K562 (cell line): ENCODE results near the gene BCL2L15. TPM values are rescaled to one million over a fixed set of nuclear protein-coding genes. Genes with fewer than 3 reads are reported as not detected.

Experiments
- ARID3A ChIP-seq: IDR thresholded peaks from 2 replicates; pipeline ENCODE4 v1.6.1; 2012; ENCODE audit warnings: low read depth, low read length, improper control_type of control experiment, borderline replicate concordance
- BDP1 ChIP-seq: IDR thresholded peaks from 3 replicates; pipeline ENCODE4 v1.6.1; 2011; ENCODE audit not compliant: insufficient read length, insufficient read depth
- BRCA1 ChIP-seq, 2 experiments: fragments of 450-650 bp in 1 of 2; sonication (generic) in 1 of 2; formaldehyde crosslinking in 1 of 2; IDR thresholded peaks; 2 replicates each; pipeline versions ENCODE4 v1.5.0 to v1.6.1; 2017 to 2020; ENCODE audit warnings: mild to moderate bottlenecking in 1 of 2, missing genetic modification reagents in 1 of 2
- CBFA2T3 ChIP-seq: fragments of 450-650 bp; IDR thresholded peaks from 2 replicates; pipeline ENCODE4 v1.6.1; 2017
- CHD2 ChIP-seq: IDR thresholded peaks from 2 replicates; pipeline ENCODE4 v1.6.1; 2011; ENCODE audit warnings: low read depth, low read length
- E2F8 ChIP-seq: fragments of 450-650 bp; IDR thresholded peaks from 2 replicates; pipeline ENCODE4 v1.7.1; 2018; ENCODE audit warnings: mild to moderate bottlenecking, low read depth; ENCODE audit not compliant: partially characterized antibody
- ERF ChIP-seq: fragments of 450-650 bp; formaldehyde crosslinking; IDR thresholded peaks from 2 replicates; pipeline ENCODE4 v1.4.0; 2020; ENCODE audit warnings: mild to moderate bottlenecking, mixed read lengths
- ESRRA ChIP-seq: fragments of 450-650 bp; IDR thresholded peaks from 2 replicates; pipeline ENCODE4 v1.6.1; 2014; ENCODE audit warnings: low read depth, mild to moderate bottlenecking, moderate library complexity, borderline replicate concordance
- ETS1 ChIP-seq: conservative IDR thresholded peaks from 2 replicates; pipeline ENCODE4 v1.6.1; 2011; ENCODE audit warnings: low read depth, mild to moderate bottlenecking, low read length; ENCODE audit not compliant: control insufficient read depth
- HLTF ChIP-seq: fragments of 450-650 bp; IDR thresholded peaks from 2 replicates; pipeline ENCODE4 v1.6.1; 2016
- HOXB6 ChIP-seq: fragments of 250-450 bp; sonication (Bioruptor Pico); IDR thresholded peaks from 2 replicates; pipeline ENCODE4 v1.5.1; 2022; ENCODE audit warnings: mild to moderate bottlenecking, borderline replicate concordance
- ILF3 ChIP-seq: fragments of 450-650 bp; IDR thresholded peaks from 2 replicates; pipeline ENCODE4 v1.6.1; 2018; ENCODE audit warnings: antibody characterized with exemption, mild to moderate bottlenecking, moderate library complexity, borderline replicate concordance
- MTA2 ChIP-seq: fragments of 450-650 bp; IDR thresholded peaks from 2 replicates; pipeline ENCODE4 v1.6.1; 2016; ENCODE audit warnings: low read depth
- NEUROD1 ChIP-seq: fragments of 150-350 bp; IDR thresholded peaks from 2 replicates; pipeline ENCODE4 v1.6.1; 2014; ENCODE audit warnings: borderline replicate concordance, low read length, low read depth; ENCODE audit not compliant: partially characterized antibody
- NFATC3 ChIP-seq: fragments of 450-650 bp; IDR thresholded peaks from 2 replicates; pipeline ENCODE4 v1.6.1; 2017; ENCODE audit warnings: mild to moderate bottlenecking
- PML ChIP-seq: IDR thresholded peaks from 2 replicates; pipeline ENCODE4 v1.6.1; 2012; ENCODE audit warnings: low read length, inconsistent platforms
- POLR2B ChIP-seq: fragments of 450-650 bp; IDR thresholded peaks from 2 replicates; pipeline ENCODE4 v1.6.1; 2018; ENCODE audit warnings: low read depth; ENCODE audit not compliant: partially characterized antibody
- RCOR1 ChIP-seq, 2 experiments: IDR thresholded peaks; 2 replicates each; pipeline ENCODE4 v1.6.1; 2012; ENCODE audit warnings: low read depth in 2 of 2, low read length in 2 of 2, borderline replicate concordance in 1 of 2, improper control_type of control experiment in 1 of 2
- SLC30A9 ChIP-seq: fragments of 250-450 bp; sonication (Bioruptor Pico); IDR thresholded peaks from 2 replicates; pipeline ENCODE4 v1.8.0; 2022; ENCODE audit warnings: mild to moderate bottlenecking, moderate library complexity
- SMAD1 ChIP-seq: fragments of 150-350 bp; IDR thresholded peaks from 2 replicates; pipeline ENCODE4 v1.6.1; 2014; ENCODE audit warnings: low read length, low read depth; ENCODE audit not compliant: partially characterized antibody
- TAF1 ChIP-seq: IDR thresholded peaks from 2 replicates; pipeline ENCODE4 v1.6.1; 2011; ENCODE audit warnings: mild to moderate bottlenecking, low read length, moderate library complexity; ENCODE audit not compliant: insufficient read depth, control insufficient read depth, severe bottlenecking; ENCODE audit errors: extremely low read depth
- ZBTB8A ChIP-seq: fragments of 450-650 bp; IDR thresholded peaks from 2 replicates; pipeline ENCODE4 v1.6.1; 2018; ENCODE audit warnings: mild to moderate bottlenecking, moderate library complexity; ENCODE audit not compliant: partially characterized antibody
- ZNF445 ChIP-seq: fragments of 250-450 bp; sonication (Bioruptor Pico); IDR thresholded peaks from 2 replicates; pipeline ENCODE4 v1.4.0; 2020; ENCODE audit warnings: low read depth, mild to moderate bottlenecking, moderate library complexity
- polyA plus RNA-seq, 8 experiments: library from polyadenylated mRNA; depleted of rRNA in 4 of 8; stranded (reverse) in 5 of 8; unstranded in 3 of 8; fragments of >200 nt; fragmentation: Nextera tagmentation in 2 of 8; fragmentation: Illumina TruSeq in 1 of 8; extraction: Ambion mirVana in 2 of 8; extraction: Trizol in 1 of 8; gene quantifications; 2 replicates each; pipeline versions ENCODE4 v1.2.1 to v1.2.3, GENCODE V29; 2011 to 2014; ENCODE audit warnings: inconsistent platforms in 1 of 8, missing spikeins in 1 of 8
- total RNA-seq, 7 experiments: library from RNA; depleted of rRNA in 6 of 7; stranded (reverse); fragments of >200 nt in 6 of 7; fragmentation: Illumina TruSeq in 2 of 7; extraction: Trizol in 2 of 7; gene quantifications; 2 replicates each; pipeline versions ENCODE4 v1.2.1 to v1.2.3, GENCODE V29; 2011 to 2021; ENCODE audit warnings: low replicate concordance in 1 of 7

BCL2L15 gene
- total and polyA plus RNA-seq, 9 of the 15 experiments (the other 6 are each of a cell fraction or from before 2014, with no cell fraction given), result 0.06 to 0.42 (median 0.28) TPM; not detected in 1

- TF ChIP-seq E2F8, result peak; percentile 75
- peak; percentile 97 for TF ChIP-seq HLTF
- TF ChIP-seq ZBTB8A, result no peak
- peak; percentile 94 for TF ChIP-seq SMAD1
- TF ChIP-seq HOXB6 (CRISPR knock-in tag), result no peak
- peak; percentile 44; the same call in 1 of the 2 replicates for TF ChIP-seq CHD2
- TF ChIP-seq BDP1, result no peak
- TF ChIP-seq ZNF445 (CRISPR knock-in tag), result no peak
- 0 out of 2 replicates have a peak, but pooled peaks have one; percentile 66 for TF ChIP-seq ILF3
- TF ChIP-seq ESRRA, result peak; percentile 47; the same call in 1 of the 2 replicates
- peak; percentile 99 for TF ChIP-seq MTA2
- no peak for TF ChIP-seq BRCA1 (IDR thresholded peaks at IDR 0.05)
- no peak for TF ChIP-seq BRCA1 (CRISPR knock-in tag; IDR thresholded peaks at IDR 0.05)
- TF ChIP-seq TAF1, result peak; percentile 60
- TF ChIP-seq ERF, result no peak
- peak; percentile 22 for TF ChIP-seq POLR2B
- no peak for TF ChIP-seq SLC30A9 (CRISPR knock-in tag)
- TF ChIP-seq RCOR1 (IDR thresholded peaks at IDR 0.05; ENCODE audit: borderline replicate concordance in 1 of 2, low read depth in 2 of 2, low read length in 2 of 2), result peak; percentile 92 to 98
- peak; percentile 90 for TF ChIP-seq ETS1
- peak; percentile 83; the same call in 1 of the 2 replicates for TF ChIP-seq NFATC3
- peak; percentile 95 for TF ChIP-seq ARID3A
- peak; percentile 94 for TF ChIP-seq NEUROD1
- TF ChIP-seq CBFA2T3, result peak; percentile 100
- TF ChIP-seq PML, result peak; percentile 99
These were observed 26.7 kb upstream of the BCL2L15 start (continued) for GRCh38 chr1:113913887-113914664.
